Activated T-cell treated with anti-CD3 and anti-CD28 coated beads, Interleukin-2, amount 50 U/mL, for 48 hours (primary cell): Measurements from ENCODE around the gene CLTCL1.

Experiments used
- DNase-seq, 2 experiments: peaks; one replicate each; pipeline ENCODE4 v3.0.0-alpha.2; 2020

Gene CLTCL1

GRCh38 chr22:19194766-19195536 lies 96.6 kb downstream of the CLTCL1 start:
- no peak for DNase-seq

- no peak for DNase-seq
Measured at GRCh38 chr22:19193879-19194278, 97.6 kb downstream of the CLTCL1 start.

- DNase-seq = no peak
Measured at GRCh38 chr22:19187716-19188563, 103.6 kb downstream of the CLTCL1 start.

GRCh38 chr22:19184276-19184997 lies 107.1 kb downstream of the CLTCL1 start:
- DNase-seq = no peak

GRCh38 chr22:19183216-19183615 lies 108.3 kb downstream of the CLTCL1 start:
- DNase-seq = no peak

- peak in 1 of 2 experiments; percentile 44 for DNase-seq
Measured at GRCh38 chr22:19182472-19183157, 108.9 kb downstream of the CLTCL1 start.

- DNase-seq = peak; percentile 47 to 50
Measured at GRCh38 chr22:19181786-19182471, 109.6 kb downstream of the CLTCL1 start.

GRCh38 chr22:19180740-19181410 lies 110.6 kb downstream of the CLTCL1 start:
- DNase-seq = no peak

- DNase-seq = no peak
Measured at GRCh38 chr22:19180234-19180633, 111.3 kb downstream of the CLTCL1 start.

- DNase-seq = peak in 1 of 2 experiments; percentile 71
Measured at GRCh38 chr22:19179497-19180048, 111.9 kb downstream of the CLTCL1 start.

- DNase-seq = peak; percentile 93 to 94
Measured at GRCh38 chr22:19178657-19179496, 112.6 kb downstream of the CLTCL1 start, which contains the start of gene SLC25A1. SLC25A1 (minus strand) TSS chr22:19178736; CDS start chr22:19178673, 63 bp downstream.

GRCh38 chr22:19178065-19178656 lies 113.4 kb downstream of the CLTCL1 start:
- no peak for DNase-seq

GRCh38 chr22:19177164-19178064 lies 114.1 kb downstream of the CLTCL1 start:
- no peak for DNase-seq

- peak in 1 of 2 experiments; percentile 29 for DNase-seq
Measured at GRCh38 chr22:19176732-19177131, 114.8 kb downstream of the CLTCL1 start.

GRCh38 chr22:19176175-19176643 lies 115.3 kb downstream of the CLTCL1 start:
- no peak for DNase-seq

- peak in 1 of 2 experiments; percentile 28 for DNase-seq
Measured at GRCh38 chr22:19175602-19176174, 115.8 kb downstream of the CLTCL1 start.

- DNase-seq = no peak
Measured at GRCh38 chr22:19175026-19175601, 116.4 kb downstream of the CLTCL1 start.
